ENCODE measurements around the gene MTMR10.

Gene MTMR10

DNA sequence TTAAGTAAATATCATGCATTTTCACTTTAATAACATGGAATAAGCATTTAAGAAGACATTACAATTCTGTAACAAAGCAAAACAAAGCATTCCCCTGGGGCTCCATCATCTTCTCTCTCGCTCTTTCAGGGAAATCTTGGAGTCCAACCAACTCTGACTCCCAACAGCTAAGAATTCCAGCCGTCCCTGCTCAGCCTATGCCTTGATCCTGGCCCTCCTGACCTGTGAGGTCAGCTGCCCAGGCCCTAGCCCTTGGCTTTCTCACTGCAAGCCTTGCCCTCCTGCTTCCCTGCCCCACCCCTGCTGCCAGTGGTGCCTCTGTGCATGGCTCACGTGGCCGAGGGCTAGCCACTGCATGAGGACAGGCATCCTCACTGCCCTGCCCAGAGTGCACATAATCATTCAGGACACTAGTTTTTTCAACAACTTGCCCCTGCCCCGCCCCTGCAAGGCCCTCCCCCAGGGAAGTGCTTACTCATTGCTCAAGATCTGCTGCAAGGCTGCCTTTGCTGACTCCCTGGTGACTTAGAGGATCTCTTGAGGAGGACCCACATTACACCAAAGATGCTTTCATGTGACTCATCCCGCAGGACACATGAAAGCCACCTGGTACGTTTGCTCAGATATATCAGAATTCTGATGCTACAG is 37.6 kb downstream of the MTMR10 start:
- no peak for DNase-seq

DNA sequence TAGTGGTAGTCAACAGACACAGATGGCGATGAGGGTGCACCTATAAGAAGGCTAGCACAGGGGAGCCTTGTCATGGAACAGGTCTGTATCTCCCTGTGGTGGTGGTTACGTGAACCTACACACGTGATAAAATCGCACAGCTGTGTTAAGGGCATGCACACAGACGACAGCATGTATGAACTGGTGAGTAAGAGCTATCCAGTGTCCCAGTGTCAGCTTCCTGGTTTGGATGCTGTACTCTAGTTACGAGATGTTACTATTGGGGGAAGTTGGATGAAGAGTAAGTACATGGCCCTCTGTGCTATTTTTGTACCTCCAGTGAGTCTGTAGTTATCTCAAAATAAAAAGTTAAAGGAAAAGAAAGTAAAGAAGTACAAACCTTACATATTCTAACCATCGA is 38.2 kb downstream of the MTMR10 start:
- no peak for DNase-seq

DNA sequence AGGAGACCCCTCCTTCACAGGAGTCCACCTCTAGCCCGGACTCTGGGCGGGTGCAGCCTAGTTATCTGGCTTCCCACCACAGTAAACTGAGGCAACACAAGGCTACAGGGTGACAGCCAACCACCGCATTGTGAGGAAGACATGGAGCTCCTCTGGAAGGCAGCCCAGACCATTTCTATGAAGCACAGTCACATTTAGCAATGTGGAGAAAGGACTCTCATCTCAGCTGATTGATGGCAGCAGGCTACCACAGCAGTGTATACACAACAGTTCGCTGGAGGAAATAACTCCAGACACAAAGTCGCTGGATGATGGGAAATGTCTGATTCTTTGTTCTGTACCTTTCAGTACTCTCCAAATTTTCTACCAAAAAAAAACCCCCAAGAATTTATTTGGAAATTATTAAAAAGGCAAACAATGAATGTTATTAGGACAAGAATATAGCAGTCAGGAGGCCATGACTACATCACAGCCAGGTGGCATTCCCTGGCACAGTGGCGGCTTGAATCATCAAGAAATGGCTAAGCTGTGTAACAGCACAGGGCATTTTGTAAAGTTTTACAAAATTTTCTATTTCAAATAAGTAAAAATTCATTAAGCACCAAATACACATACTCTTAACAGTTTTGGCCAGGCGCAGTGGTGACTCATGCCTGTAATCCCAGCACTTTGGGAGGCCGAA is 47.6 kb downstream of the MTMR10 start:
- no peak for DNase-seq

DNA sequence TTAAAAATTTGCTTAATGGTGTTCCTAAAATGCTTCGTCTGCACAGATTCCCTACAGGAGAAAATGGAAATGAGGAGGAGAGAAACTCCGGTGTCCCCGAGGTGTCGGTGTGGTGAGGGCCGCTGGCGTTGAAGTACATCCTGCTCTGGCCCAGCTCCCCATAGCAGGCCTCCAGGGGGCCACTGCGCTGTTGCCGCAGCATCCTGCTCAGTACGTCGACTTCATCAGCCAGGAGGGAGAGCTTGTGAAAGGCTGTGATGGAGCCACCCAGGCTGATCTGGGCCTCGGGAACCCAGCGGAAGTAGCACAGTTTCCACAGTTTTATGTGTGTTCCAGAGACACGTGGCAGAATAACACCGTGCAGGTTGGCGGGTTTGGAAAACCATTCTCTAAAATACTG is 49.9 kb downstream of the MTMR10 start:
- no peak for DNase-seq

DNA sequence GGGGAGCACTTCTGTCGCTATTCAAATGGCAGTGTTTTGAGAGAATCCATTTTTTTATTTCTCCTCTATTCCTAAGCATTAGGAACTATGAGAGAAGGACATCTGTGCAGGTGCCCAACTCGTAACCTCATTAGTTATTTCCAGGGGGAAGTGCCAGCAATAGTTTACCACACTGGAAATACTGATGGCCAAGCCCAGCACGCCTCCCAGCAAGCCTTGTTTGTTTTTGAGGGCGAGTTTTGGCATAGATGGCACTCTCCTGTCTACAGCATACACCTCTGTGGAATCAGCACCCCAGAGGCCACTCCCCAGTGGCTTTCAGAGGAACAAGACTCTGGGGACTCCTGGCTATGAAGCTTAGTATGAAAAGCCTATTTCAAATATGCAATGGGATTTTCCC is 51.1 kb downstream of the MTMR10 start:
- DNase-seq = no peak

GRCh38 chr15:30939161-30939560 is 52.3 kb downstream of the MTMR10 start:
- DNase-seq = no peak

GRCh38 chr15:30933293-30933692 is 58.1 kb downstream of the MTMR10 start:
- no peak for DNase-seq

DNA sequence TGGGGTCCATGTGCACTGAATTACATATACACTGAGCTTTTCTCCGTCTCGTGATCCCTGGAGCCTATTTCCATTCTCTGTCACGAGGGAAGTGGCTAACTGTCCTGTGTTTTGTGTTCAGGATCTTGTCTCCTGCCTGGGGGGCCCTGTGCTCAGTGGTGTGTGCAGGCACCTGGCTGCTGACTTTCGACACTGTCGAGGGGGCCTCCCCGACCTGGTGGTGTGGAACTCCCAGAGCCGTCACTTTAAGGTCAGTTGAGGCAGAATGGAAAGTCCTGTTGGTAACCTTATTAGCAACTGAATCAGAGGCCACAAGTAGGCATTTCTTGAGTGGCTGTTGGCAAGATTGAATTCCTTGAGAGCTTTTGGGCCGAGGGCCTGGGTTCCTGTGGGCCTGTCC is 61.0 kb downstream of the MTMR10 start:
- DNase-seq = no peak

- DNase-seq = no peak
These were observed 61.4 kb downstream of the MTMR10 start for GRCh38 chr15:30929982-30930381.

GRCh38 chr15:30929064-30929669 is 62.3 kb downstream of the MTMR10 start:
- DNase-seq = peak; percentile 89

GRCh38 chr15:30928076-30928475 is 63.4 kb downstream of the MTMR10 start:
- no peak for DNase-seq

- DNase-seq = no peak
These were observed 64.2 kb downstream of the MTMR10 start for GRCh38 chr15:30927148-30927761.

DNA sequence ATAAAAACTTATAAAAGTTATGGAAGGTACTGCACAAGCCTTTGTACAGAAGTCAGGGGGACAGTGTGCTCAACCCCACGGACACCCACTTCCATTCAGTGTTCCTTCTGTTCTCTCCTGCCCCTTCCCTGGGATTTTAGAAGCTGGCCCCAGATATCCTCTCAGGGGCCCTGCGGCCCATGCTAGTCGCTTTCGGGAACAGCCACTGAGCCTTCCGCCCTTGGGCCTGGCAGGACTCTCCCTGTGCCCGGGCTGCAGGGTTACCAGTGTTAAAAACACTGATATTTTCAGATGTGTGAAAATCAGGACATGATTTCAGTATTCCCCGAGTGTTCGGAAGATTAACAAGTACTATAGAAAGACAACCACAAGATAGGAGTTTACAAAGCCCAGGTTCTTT is 65.3 kb downstream of the MTMR10 start:
- no peak for DNase-seq

- DNase-seq = no peak
These were observed 65.7 kb downstream of the MTMR10 start for GRCh38 chr15:30925686-30926085.

DNA sequence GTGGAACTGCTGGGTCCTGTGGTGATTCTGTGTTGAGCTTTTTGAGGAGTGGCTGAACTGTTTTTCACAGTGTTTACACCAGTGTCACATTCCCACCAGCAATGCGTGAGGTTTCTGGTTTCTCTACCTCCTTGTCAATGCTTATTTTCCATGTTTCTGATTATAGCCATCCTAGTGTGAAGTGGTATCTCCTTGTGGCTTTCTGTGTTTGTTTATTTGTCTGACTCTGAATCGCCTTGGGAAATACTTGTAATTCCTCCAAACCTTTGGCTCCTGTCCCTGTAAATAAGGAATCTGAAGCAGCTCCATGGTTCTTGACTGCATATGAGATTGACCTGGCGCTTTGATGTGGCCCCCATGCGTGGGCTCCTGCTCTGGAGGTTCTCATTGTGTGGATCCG is 67.1 kb downstream of the MTMR10 start:
- DNase-seq = no peak

DNA sequence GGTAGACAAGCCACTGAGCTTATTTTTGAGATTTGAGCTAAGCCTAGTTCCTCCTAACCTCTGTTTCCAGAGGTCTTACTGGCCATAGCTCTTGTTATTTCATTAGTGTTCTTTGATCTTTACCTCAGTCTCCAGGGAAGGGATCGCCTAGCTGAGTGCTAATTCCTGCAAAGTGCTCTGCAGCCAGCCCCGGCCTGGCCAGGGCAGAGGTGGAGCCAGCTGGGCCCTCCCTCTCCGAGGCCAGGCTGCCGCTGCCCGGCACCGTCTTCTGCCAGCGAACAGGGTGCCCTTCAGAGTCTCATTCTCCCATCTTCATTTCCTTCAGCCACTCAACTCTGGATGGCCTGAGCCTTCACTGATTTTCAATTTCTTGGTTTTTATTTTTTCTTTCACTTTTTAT is 68.0 kb downstream of the MTMR10 start:
- no peak for DNase-seq

- DNase-seq = no peak
These were observed 68.7 kb downstream of the MTMR10 start for GRCh38 chr15:30922480-30923311.

DNA sequence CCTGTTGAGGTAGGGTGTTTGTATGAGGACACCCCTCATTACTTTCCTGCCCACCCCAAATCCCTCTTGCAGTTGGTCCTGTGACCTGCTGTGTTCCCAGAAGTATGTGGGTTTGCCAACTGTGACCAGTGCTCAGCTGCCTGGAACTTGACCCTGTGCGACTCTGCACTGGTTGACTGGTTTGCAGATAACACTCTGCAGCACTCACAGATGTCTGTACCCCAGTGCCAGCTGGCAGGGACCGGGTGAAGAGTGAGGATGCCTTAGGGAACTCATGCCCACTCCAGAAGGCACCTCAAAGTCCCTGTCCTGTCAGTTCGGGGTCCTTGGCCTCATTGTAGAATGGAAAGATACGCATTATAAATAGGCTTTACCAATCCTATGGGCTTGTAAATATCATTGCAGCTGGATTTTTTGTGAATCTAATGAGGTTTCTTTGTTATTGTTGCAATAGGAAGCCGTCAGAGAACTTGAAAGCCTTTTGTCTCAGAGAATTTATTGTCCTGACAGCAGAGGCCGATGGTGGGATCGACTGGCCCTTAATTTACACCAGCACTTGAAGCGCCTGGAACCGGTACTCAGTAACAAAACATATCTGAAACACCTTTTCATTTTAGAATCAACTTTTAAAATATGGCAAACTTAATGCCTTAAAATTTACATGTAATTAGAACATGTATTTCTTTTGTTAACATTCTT is 69.5 kb downstream of the MTMR10 start:
- DNase-seq = no peak

GRCh38 chr15:30921106-30921505 is 70.3 kb downstream of the MTMR10 start:
- DNase-seq = no peak

DNA sequence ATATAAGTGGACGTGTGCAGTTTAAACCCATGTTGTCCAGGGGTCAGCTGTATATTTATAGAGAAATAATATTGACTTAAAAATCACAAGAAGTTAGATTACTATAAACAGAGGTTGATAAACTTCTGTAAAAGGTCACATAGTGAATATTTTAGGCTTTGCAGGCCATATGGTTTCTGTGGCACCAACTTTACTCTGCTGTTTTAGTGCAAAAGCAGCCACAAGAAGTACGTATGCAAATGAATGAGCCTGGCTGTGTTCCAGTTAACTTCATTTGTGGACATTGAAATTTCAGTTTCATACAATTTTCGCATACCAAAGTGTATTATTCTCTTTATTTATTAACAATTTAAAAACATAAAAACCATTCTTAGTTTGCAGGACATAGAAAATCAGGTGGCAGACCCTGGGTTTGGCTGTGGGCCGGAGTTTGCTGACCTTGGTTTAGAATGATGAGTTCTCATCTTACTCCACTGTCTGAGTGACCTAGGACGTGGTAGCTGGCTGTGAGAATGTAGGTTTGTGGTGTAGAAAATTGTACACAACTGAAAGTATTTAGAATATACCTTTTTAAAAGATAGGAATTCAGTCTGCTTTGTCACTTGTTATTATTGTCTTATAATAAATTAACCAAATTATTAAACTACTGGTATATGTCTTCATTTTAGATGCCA is 71.4 kb downstream of the MTMR10 start:
- no peak for DNase-seq

DNA sequence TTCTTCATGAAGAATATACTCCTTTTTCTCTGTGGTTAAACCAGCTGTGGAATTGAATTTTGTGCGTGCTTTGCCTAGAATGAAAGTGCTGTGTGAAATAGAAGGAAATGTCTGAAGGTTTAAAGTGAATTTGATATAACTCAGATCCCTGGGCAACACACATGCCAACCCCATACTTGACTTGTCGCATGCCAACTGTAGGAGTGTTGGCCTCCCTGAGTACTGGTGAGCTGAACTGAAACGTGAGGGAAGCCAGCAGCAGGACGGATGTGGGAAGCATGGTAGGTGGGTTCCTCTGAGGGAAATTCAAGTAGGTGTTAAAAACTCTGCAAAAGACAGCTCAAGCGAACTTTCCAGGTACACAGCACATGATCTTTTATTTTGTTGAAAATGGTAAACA is 73.1 kb downstream of the MTMR10 start:
- no peak for DNase-seq

GRCh38 chr15:30917675-30918074 is 73.8 kb downstream of the MTMR10 start:
- DNase-seq = no peak

Measured in NCI-H1105 (cell line).